ENCODE data around the gene HOXA1. TPM values are rescaled to one million over a fixed set of nuclear protein-coding genes. Genes with fewer than 3 reads are reported as not detected.

HOXA1 gene
- total RNA-seq, 2 experiments from 2014 or later: 0.14 to 0.22 TPM

DNA sequence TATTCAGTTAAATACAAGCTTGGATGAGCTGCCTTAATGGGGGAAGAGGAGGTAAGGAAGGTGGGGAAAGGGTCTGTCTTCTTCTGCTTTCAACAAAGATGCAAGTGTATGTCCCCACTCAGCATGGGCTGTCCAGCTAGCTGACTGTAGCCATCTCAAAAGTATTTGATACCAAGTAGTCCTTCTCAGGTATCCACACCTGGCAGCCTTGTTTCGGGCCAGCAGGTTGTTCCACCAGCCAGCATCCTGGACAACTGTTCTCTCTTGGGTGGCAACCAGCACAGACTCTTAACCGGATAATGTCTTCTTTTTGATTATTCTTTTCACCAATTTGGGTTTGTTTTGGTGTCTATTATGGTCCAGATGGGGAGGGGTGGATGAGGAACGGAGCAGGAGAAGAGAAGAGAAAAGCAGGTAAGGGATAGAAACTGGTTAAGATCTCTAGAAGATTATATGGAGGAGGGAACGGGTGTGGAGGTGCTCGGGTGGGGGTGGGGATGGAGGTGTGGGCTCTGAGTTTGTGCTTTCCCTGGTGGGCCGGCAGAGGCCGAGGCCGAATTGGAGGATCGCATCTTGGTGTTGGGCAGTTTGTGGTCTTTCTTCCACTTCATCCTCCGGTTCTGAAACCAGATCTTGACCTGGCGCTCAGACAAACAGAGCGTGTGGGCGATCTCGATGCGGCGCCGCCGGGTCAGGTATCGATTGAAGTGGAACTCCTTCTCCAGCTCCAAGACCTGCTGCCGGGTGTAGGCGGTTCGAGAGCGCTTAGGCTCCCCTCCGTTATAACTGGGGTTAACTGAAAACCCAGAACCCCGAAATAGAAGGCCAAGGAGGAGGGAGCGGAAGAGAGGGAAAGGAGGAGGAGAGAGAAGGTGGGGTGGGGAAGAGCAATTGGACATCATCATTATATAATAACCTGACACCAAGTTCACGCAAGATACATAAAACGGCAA, 33.3 kb upstream of the HOXA1 start:
- peaks cover 16 to 28% of the 10 kb centered on the region in 2 experiments for H3K27me3 ChIP-seq (ENCODE audit: control insufficient read depth in 1 of 2, insufficient read depth in 2 of 2, low read length in 2 of 2)
- POLR2A ChIA-PET: no interaction called here
- TF ChIP-seq, protein P1, sequence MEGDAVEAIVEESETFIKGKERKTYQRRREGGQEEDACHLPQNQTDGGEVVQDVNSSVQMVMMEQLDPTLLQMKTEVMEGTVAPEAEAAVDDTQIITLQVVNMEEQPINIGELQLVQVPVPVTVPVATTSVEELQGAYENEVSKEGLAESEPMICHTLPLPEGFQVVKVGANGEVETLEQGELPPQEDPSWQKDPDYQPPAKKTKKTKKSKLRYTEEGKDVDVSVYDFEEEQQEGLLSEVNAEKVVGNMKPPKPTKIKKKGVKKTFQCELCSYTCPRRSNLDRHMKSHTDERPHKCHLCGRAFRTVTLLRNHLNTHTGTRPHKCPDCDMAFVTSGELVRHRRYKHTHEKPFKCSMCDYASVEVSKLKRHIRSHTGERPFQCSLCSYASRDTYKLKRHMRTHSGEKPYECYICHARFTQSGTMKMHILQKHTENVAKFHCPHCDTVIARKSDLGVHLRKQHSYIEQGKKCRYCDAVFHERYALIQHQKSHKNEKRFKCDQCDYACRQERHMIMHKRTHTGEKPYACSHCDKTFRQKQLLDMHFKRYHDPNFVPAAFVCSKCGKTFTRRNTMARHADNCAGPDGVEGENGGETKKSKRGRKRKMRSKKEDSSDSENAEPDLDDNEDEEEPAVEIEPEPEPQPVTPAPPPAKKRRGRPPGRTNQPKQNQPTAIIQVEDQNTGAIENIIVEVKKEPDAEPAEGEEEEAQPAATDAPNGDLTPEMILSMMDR (IDR thresholded peaks at IDR 0.05): no peak
- Mint-ChIP-seq H3K4me3 (peak overlapping the region; percentile 61), H3K4me1 (ENCODE audit: low read depth) (no peaks in the 10 kb centered on the region), H3K36me3 (ENCODE audit: low read depth) (no peaks in the 10 kb centered on the region), H3K9me3 (no peaks in the 10 kb centered on the region), H3K27ac (no peak overlapping the region), H3K27me3 (peaks cover 69% of the 10 kb centered on the region)
- no peak overlapping the region for H3K4me3 ChIP-seq (ENCODE audit: low read length)
- no peaks in the 10 kb centered on the region for H3K36me3 ChIP-seq (ENCODE audit: insufficient read depth, low read length)
- DNase-seq (no peak), ATAC-seq (ENCODE audit: poor library complexity) (no peak)
- peaks cover 10% of the 10 kb centered on the region for H3K4me1 ChIP-seq (ENCODE audit: insufficient read depth, low read length)
- no peak overlapping the region for H3K27ac ChIP-seq (ENCODE audit: low read depth in 1 of 2, low read length in 2 of 2)
- CTCF ChIA-PET: no interaction called here
- H3K9me3 ChIP-seq (ENCODE audit: control insufficient read depth in 1 of 2, insufficient read depth in 1 of 2, low read length in 2 of 2): peaks cover 0 to 10% of the 10 kb centered on the region in 2 experiments
- intact Hi-C loops (cut with DNase I, micrococcal nuclease): no loop called here

DNA sequence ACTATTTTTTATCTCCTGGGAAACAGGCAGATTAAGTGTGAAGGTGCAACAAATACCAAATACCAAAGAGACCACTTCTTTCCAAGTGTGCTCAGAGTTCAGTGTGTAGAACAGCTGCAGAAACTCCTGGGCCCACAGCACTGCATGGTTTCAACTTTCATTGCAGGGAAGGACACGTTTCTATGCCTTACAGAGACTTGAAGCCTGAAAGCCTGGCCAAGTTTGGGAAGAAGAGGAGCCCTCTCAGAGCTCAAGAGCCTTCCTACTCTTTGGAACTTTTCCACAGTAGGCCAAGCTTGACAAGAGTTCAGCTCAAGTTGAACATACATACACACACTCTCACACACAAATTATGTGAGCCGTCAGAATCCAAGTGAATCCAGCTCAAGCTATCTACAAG, 32.2 kb upstream of the HOXA1 start:
- no peak for ATAC-seq (ENCODE audit: poor library complexity)

DNA sequence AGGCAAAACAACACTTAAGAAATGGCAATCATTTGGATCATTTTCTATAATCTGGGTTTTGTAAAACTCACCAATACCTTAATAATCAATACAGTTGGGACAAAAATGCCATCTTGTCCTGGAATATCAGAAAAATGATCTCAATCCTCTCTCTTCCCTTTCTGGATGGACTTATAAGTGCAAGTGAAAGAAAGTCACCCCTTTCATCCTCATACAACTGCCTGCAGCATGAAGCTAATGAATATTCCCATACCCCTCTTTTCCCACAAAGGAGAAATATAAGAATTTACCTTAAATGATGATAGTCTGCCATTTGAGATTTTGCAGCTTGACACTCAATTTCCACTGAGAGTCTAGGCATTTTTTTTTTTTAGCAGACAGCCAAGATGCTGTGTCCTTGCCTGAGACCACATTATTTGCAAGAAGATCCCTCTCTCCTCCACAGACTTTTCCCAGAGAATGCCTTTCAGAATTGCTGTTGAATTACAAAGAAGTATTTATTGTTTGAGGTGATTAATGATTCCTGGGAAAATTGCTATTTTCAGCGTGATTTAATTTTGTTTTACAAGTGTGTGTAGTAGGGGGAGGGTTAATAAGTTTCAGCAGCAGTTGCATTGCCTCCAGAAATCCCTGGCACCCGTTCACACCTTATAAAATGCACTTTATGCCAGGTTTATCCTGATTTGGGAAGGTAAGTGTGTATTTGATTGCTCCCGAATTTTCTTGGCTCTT, 31.0 kb upstream of the HOXA1 start:
- TF ChIP-seq, protein P1 (IDR thresholded peaks at IDR 0.05): no peak
- Histone ChIP-seq H3K4me1 (ENCODE audit: insufficient read depth, low read length) (peaks cover 10% of the 10 kb centered on the region), H3K4me3 (ENCODE audit: low read length) (no peak overlapping the region), H3K9me3 (ENCODE audit: control insufficient read depth in 1 of 2, insufficient read depth in 1 of 2, low read length in 2 of 2) (peaks cover 0 to 14% of the 10 kb centered on the region in 2 experiments), H3K36me3 (ENCODE audit: insufficient read depth, low read length) (no peaks in the 10 kb centered on the region), H3K27me3 (ENCODE audit: control insufficient read depth in 1 of 2, insufficient read depth in 2 of 2, low read length in 2 of 2) (peaks cover 16 to 17% of the 10 kb centered on the region in 2 experiments), H3K27ac (ENCODE audit: low read depth in 1 of 2, low read length in 2 of 2) (no peak overlapping the region)
- Mint-ChIP-seq H3K4me3 (no peak overlapping the region), H3K27ac (no peak overlapping the region), H3K9me3 (no peaks in the 10 kb centered on the region), H3K27me3 (peaks cover 48% of the 10 kb centered on the region), H3K36me3 (ENCODE audit: low read depth) (no peaks in the 10 kb centered on the region), H3K4me1 (ENCODE audit: low read depth) (no peaks in the 10 kb centered on the region)
- ATAC-seq (ENCODE audit: poor library complexity): no peak
- no peak for DNase-seq
- ChIA-PET CTCF (no interaction called here), POLR2A (no interaction called here)
- intact Hi-C loops (cut with DNase I, micrococcal nuclease): no loop called here

More for the DNA sequence above, 32.2 kb upstream of the HOXA1 start:
- Mint-ChIP-seq H3K9me3 (no peaks in the 10 kb centered on the region), H3K36me3 (ENCODE audit: low read depth) (no peaks in the 10 kb centered on the region), H3K27me3 (peaks cover 60% of the 10 kb centered on the region), H3K27ac (no peak overlapping the region), H3K4me3 (no peak overlapping the region), H3K4me1 (ENCODE audit: low read depth) (no peaks in the 10 kb centered on the region)
- CTCF ChIA-PET: no interaction called here
- Histone ChIP-seq H3K36me3 (ENCODE audit: insufficient read depth, low read length) (no peaks in the 10 kb centered on the region), H3K4me3 (ENCODE audit: low read length) (no peak overlapping the region), H3K27ac (ENCODE audit: low read depth in 1 of 2, low read length in 2 of 2) (no peak overlapping the region), H3K4me1 (ENCODE audit: insufficient read depth, low read length) (peaks cover 10% of the 10 kb centered on the region), H3K27me3 (ENCODE audit: control insufficient read depth in 1 of 2, insufficient read depth in 2 of 2, low read length in 2 of 2) (peaks cover 16 to 22% of the 10 kb centered on the region in 2 experiments), H3K9me3 (ENCODE audit: control insufficient read depth in 1 of 2, insufficient read depth in 1 of 2, low read length in 2 of 2) (peaks cover 0 to 14% of the 10 kb centered on the region in 2 experiments)
- TF ChIP-seq, protein P1 (IDR thresholded peaks at IDR 0.05): no peak
- no peak for DNase-seq
- intact Hi-C loops (cut with DNase I, micrococcal nuclease): no loop called here
- POLR2A ChIA-PET: interaction anchor here (0.6 kb wide), 1 partner anchor 873 kb away, joined by 3 read pairs; no protein-coding TSS in a partner anchor
